HG03575 (cell line): ENCODE data around the gene SLMAP.

ENCODE experiments used
- ATAC-seq: cut with Tn5 transposase; IDR thresholded peaks from one replicate; pipeline ENCODE4 v1.9.1; 2021; ENCODE audit not compliant: unreplicated experiment, insufficient number of reproducible peaks, low FRiP score; ENCODE audit errors: extremely low read depth

SLMAP gene

DNA sequence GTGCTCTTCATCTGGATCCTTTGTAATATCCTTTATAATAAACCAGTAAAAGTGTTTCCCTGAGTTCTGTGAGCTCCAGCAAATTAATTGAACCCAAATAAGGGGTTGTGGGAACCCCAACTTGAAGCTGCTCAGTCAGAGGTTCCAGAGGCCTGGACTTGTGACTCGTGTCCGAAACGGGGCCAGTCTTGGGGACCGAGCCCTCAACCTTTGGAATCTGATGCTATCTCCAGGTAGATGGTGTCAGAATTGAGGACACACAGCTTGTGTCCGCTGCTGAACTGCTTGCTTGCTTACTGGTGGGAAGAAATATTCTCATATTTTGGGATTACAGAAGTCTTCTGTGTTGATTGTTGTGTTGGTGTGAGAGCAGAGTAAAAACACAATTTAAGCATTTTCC is 212.4 kb downstream of the SLMAP start:
- ATAC-seq: no peak

DNA sequence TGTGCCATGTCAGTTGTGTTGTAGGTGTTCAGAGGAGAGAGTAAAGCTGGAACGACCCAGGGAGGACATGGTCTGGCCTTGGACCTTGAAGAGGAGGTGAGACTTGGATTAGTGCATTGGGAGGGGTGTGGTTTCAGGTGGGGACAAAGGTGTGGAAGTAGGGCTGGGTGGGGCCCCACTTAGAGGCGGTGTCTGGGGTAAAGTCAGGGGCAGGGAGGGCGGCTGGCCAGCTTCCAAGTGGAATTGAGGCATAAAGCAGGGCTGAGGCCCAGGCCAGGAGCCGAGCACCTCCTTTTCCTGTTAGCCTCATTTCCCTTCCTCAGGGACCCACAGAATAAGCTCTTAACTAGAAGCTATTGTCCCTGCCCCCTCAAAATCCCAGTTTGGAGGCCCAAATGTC is 215.9 kb downstream of the SLMAP start:
- no peak for ATAC-seq

DNA sequence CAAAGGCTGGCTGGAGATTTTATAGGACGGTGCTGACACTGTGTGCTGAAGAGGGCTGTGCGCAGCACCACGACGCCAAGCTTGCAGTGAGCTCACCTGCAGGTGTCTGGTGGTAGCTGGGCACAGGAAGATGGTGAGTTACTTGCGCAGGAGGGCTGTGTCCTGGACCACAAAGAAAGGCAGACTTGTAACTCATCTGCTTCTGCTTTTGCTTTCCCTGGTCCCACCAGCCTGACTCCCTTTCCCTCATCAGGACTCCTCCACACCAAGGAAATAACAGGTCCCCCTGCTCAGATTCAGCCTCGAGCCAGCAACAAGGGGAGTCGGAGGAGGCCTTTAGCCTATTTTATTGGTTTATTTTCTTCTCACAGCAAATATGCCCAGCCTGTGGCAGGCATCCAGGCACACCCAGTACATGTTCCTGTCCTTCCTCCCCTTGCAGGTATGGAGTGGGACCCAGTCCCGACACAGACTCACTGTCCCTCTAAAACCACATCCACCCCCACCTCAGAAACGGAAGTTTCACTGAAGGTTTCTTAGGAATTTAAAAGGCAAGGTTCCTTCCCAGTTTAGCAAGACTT is 216.5 kb downstream of the SLMAP start:
- ATAC-seq: no peak

- no peak for ATAC-seq
Observed at GRCh38 chr3:57973715-57974477, 217.8 kb downstream of the SLMAP start.

DNA sequence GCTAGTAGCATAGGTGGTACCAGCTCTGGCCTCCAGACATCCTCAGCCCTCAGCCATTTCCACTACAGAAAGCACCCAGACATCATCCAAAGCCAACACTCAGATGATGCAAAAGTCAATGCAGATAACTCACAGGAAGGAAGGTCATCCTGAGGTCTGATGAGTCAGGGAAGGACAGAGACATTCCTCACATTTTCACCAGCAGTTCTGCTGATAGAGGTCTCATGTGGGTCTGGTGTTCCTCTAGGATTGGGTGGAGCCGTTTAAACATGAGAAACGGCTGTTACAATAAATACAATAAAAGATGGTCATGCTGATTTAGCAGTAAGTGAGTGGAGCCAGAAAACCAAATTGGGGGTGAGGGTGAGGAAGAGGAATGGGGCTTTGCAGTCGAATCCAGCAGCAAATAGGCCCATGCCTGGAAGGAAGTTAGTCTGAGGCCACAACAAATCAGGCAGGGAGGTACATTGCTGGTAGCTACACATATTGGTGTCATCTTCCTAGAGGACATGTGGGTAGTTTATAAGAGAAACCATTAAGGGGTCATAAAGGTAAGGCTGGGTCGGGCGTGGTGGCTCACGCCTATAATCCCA is 218.8 kb downstream of the SLMAP start:
- ATAC-seq: no peak

- ATAC-seq: no peak
Observed at GRCh38 chr3:57977818-57978235, 221.7 kb downstream of the SLMAP start.

DNA sequence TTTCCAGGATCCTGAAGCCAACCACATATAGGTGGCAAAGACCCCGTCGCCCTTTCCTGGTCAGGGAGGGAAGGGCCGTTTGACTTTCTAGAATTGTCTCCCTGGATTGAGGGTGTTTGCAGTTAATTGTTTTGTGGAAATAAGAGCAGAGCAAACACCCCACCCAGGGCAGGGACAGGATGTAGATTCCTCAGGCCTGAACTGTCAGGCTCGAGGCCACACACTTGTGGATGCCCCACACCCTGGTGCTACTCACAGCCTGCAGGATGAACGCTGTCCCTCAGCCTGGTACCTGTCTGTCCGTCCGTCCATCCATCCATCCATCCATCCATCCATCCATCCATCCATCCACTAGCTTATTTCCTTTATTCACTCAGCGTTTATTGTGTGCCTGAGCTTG is 222.2 kb downstream of the SLMAP start:
- ATAC-seq: no peak
